HUDEP-2 (cell line): Measurements from ENCODE around the gene FAM200C.

Source experiments
- DNase-seq, 76 experiments: peaks; one replicate each; lab custom pipeline; 2025; ENCODE audit not compliant: unreplicated experiment in 76 of 76; lab: John Stamatoyannopoulos, UW

FAM200C gene

GRCh38 chr5:160369990-160370712 is 29.7 kb downstream of the FAM200C start, which contains the start of gene C1QTNF2:
TSS of gene C1QTNF2 (minus strand) at chr5:160370626. CDS start at chr5:160355011, 15,615 bp downstream.
- peak in 4 of 76 experiments; percentile 6 to 35 (median 9) for DNase-seq

- DNase-seq: no peak
Measured at GRCh38 chr5:160367885-160368284, 32.0 kb downstream of the FAM200C start.

- DNase-seq: peak in 13 of 76 experiments; percentile 4 to 53 (median 18)
Measured at GRCh38 chr5:160367261-160367660, 32.6 kb downstream of the FAM200C start.

GRCh38 chr5:160366230-160366629 is 33.6 kb downstream of the FAM200C start:
- no peak for DNase-seq

GRCh38 chr5:160363660-160364395 is 36.0 kb downstream of the FAM200C start:
- DNase-seq: peak in 1 of 76 experiments; percentile 16

GRCh38 chr5:160363211-160363610 is 36.6 kb downstream of the FAM200C start:
- DNase-seq: no peak

GRCh38 chr5:160361624-160362228 is 38.1 kb downstream of the FAM200C start:
- no peak for DNase-seq

GRCh38 chr5:160360310-160360709 is 39.5 kb downstream of the FAM200C start:
- DNase-seq: no peak

- DNase-seq: peak in 6 of 76 experiments; percentile 2 to 27 (median 17)
Measured at GRCh38 chr5:160359816-160360215, 40.0 kb downstream of the FAM200C start.

- no peak for DNase-seq
Measured at GRCh38 chr5:160359242-160359641, 40.6 kb downstream of the FAM200C start.

- DNase-seq: no peak
Measured at GRCh38 chr5:160357861-160358411, 41.9 kb downstream of the FAM200C start.

- DNase-seq: no peak
Measured at GRCh38 chr5:160357394-160357793, 42.5 kb downstream of the FAM200C start.

- no peak for DNase-seq
Measured at GRCh38 chr5:160356550-160357347, 43.1 kb downstream of the FAM200C start.

GRCh38 chr5:160354666-160355065 is 45.2 kb downstream of the FAM200C start:
- DNase-seq: no peak

GRCh38 chr5:160353379-160353778 is 46.5 kb downstream of the FAM200C start:
- DNase-seq: no peak

GRCh38 chr5:160352308-160352707 is 47.5 kb downstream of the FAM200C start:
- DNase-seq: no peak

- DNase-seq: no peak
Measured at GRCh38 chr5:160349935-160350303, 49.9 kb downstream of the FAM200C start.

- DNase-seq: no peak
Measured at GRCh38 chr5:160349249-160349934, 50.5 kb downstream of the FAM200C start.

- DNase-seq: peak in 73 of 76 experiments; percentile 19 to 92 (median 68)
Measured at GRCh38 chr5:160348080-160348479, 51.8 kb downstream of the FAM200C start.

GRCh38 chr5:160347448-160347847 is 52.4 kb downstream of the FAM200C start:
- DNase-seq: no peak
